Fibroblast of gingiva (primary cell): ENCODE measurements around the gene COG3.
"Not testable (repeated sequence)": the region's sequence is repeated elsewhere in the genome, so short reads cannot be mapped to it uniquely, and the experiment has no call there.

Experiments
- DNase-seq: peaks from one replicate; pipeline ENCODE4 v3.0.0-alpha.2; 2011; ENCODE audit warnings: low read depth

Gene COG3

GRCh38 chr13:45464687-45465453 lies at the start of gene COG3:
Gene COG3, plus strand, starts transcription at chr13:45464939. Its CDS starts 98 bp downstream, at chr13:45465037.
- DNase-seq: peak; percentile 98

- DNase-seq: no peak
Measured at GRCh38 chr13:45415112-45415511, 49.6 kb upstream of the COG3 start.

GRCh38 chr13:45416516-45417128 lies 48.1 kb upstream of the COG3 start:
- no peak for DNase-seq

- peak; percentile 91 for DNase-seq
Measured at GRCh38 chr13:45417790-45418534, 46.8 kb upstream of the COG3 start, which contains the start of gene SLC25A30. Gene SLC25A30, minus strand, starts transcription at chr13:45418373. Its CDS starts 6,948 bp downstream, at chr13:45411425.

GRCh38 chr13:45419389-45419788 lies 45.4 kb upstream of the COG3 start:
- not testable (repeated sequence) for DNase-seq

- DNase-seq: no peak
Measured at GRCh38 chr13:45419945-45420344, 44.8 kb upstream of the COG3 start.

- DNase-seq: no peak
Measured at GRCh38 chr13:45422731-45423292, 41.9 kb upstream of the COG3 start.

- DNase-seq: not testable (repeated sequence)
Measured at GRCh38 chr13:45426056-45426841, 38.5 kb upstream of the COG3 start.

GRCh38 chr13:45432737-45433380 lies 31.9 kb upstream of the COG3 start:
- DNase-seq: no peak

- DNase-seq: no peak
Measured at GRCh38 chr13:45433381-45433790, 31.4 kb upstream of the COG3 start.

- DNase-seq: no peak
Measured at GRCh38 chr13:45434556-45435371, 30.0 kb upstream of the COG3 start.

- no peak for DNase-seq
Measured at GRCh38 chr13:45436332-45436731, 28.4 kb upstream of the COG3 start.

- no peak for DNase-seq
Measured at GRCh38 chr13:45436953-45437352, 27.8 kb upstream of the COG3 start.

- no peak for DNase-seq
Measured at GRCh38 chr13:45437947-45438346, 26.8 kb upstream of the COG3 start.

- no peak for DNase-seq
Measured at GRCh38 chr13:45439008-45439407, 25.7 kb upstream of the COG3 start.

GRCh38 chr13:45439781-45440462 lies 24.8 kb upstream of the COG3 start:
- no peak for DNase-seq

GRCh38 chr13:45441633-45442032 lies 23.1 kb upstream of the COG3 start:
- peak; percentile 27 for DNase-seq

GRCh38 chr13:45445053-45445452 lies 19.7 kb upstream of the COG3 start:
- DNase-seq: no peak

- peak; percentile 26 for DNase-seq
Measured at GRCh38 chr13:45446181-45446580, 18.6 kb upstream of the COG3 start.
